Measurements from ENCODE around the gene ATP1B1.
"Not testable (repeated sequence)": the region's sequence is repeated elsewhere in the genome, so short reads cannot be mapped to it uniquely, and the experiment has no call there.

ATP1B1 gene

DNA sequence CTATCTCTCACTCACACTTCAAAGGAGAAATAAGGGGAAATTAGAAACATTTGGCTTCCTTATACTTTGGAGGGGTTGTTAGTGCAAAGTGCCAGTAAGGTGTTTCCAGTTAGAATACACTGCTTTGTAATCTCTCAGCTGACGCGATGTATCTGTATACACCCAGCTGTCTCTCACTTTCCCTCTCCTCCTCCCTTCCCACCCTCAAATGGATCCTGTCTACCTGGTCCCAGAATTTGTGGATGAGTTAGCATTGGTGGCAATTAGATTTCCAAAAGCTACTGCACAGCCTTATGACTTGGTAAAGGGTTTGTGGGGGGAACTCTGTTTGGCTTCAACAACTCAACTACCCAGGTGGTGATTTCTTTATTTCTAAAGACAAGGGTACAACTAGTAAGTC is 10.5 kb downstream of the ATP1B1 start:
- no peak for FAIRE-seq

GRCh38 chr1:169117599-169117998 is 11.1 kb downstream of the ATP1B1 start:
- no peak for FAIRE-seq

- FAIRE-seq = no peak
These were observed 11.7 kb downstream of the ATP1B1 start for GRCh38 chr1:169118227-169118626.

DNA sequence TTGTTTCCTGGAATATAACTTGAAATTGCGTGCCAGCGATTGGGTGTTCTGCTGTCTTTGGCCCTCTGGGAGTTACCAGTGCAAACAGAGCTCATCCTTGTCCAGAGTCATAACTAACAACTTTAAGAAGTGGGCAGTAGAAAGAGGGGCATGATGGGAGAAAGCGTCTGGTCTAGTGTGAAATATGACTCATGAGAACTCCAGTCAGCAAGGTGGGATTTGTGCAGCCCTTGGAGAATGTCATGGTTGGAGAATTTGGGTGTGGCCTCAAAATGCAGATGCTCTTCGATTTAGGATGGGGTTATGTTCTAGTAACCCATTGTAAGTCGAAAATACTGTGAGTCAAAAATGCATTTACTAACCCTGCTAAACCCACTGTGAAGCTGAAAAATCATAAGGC is 12.9 kb downstream of the ATP1B1 start:
- FAIRE-seq = no peak

DNA sequence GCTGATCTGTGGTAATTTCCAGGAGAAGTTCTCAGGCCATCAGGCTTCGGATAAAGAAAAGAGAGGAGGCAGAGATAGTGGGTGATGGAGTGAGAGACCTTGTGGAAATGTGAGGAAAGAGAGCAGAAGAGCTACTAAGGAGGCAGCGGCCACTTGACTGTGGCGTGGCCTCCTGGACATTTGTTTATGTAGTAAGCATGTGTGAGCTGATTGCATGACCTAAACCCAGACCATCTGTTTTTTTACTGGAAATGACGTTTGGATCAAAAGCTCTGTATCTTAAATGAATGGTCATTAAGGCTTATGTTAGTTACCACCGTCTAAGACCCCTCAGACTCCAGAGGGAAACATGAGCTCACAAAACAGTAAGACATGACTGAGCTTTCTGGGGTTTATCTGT is 13.6 kb downstream of the ATP1B1 start:
- no peak for FAIRE-seq

DNA sequence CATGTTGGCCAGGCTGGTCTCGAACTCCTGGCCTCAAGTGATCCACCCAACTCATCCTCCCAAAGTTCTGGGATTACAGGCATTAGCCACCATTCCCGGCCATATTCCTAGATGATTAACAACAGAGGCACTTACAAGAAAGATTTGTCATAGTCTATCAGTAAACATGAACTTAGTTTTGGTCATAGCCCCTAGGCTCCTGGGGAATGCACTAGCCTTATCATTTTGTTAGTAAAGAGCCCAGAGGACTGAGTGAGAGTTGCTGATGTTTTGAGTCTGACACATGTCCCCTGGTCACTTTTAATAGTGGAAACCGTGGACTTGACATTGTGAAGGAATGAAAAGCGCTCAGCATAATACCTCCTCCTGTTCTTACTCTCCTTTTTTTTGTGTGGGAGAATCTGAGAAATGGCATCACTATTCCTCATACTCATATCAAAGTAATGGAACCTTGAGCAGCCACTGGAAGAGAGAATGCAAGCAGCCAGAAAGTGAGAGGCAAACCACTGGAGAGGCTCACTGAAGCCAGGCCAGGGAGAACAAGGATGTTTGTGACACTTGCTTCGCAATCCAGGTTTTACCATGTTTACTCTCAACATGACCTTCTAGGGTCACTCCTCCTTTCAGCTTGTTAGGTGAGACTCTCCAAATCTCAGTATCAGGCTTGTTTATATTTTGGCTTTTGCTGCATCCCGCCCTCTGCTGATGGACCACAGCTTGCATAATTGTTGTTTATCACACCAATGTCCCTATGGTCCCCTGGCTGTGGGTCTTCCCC is 14.8 kb downstream of the ATP1B1 start:
- FAIRE-seq = no peak

GRCh38 chr1:169122976-169123375 is 16.5 kb downstream of the ATP1B1 start:
- no peak for FAIRE-seq

DNA sequence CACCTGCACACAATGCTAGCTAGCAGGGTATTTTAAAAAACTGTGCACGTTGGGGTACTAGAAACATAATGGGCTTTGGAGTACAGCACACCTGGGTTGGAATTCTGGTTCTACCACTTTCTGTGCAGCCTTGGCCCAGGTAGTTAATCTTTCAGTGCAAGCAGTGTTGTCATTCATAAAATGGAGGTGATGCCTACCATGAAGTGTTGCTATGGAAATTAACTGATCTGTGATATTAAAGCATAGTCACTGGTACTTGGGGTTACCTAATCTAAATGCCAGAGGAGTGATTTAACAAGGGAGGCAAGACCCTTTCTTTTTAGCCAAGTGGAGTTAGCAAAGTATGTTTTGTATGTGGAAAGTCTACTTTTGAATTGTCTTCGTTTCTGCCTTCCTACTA is 18.0 kb downstream of the ATP1B1 start:
- FAIRE-seq = no peak

DNA sequence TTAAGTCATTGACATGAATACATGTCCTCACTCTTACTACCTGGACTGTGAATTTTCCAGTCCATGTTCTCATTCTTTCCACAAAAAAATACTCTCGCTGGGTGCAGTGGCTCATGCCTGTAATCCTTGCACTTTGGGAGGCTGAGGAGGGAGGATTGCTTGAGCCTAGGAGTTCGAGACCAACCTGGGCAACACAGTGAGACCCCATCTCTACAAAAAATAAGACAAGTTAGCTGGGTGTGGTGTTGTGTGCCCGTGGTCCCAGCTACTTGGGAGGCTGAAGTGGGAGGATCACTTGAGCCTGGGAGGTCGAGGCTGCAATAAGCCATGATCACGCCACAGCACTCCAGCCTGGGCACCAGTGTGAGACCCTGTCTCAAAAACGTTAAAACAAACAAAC is 19.1 kb downstream of the ATP1B1 start:
- FAIRE-seq = not testable (repeated sequence)

GRCh38 chr1:169126335-169126734 is 19.8 kb downstream of the ATP1B1 start:
- no peak for FAIRE-seq

- no peak for FAIRE-seq
These were observed 20.8 kb downstream of the ATP1B1 start for GRCh38 chr1:169127305-169127704.

DNA sequence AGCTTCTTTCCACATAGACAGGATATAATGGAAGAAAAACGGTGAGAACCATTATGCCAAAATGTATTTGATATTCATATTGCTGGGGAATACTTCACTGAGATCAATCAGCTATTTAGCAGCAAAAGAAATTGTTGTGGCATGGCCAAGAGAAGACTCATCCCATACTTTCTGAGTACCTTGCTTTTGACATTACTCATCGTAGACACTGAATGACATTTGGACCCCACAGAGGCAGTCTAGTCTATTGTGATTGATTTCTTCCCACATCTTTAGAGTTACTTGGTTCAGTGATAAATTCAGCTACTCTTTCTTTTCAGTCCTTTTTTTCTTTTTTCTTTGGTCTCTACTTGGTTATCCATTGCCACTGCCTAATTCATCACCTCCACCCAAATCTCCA is 22.1 kb downstream of the ATP1B1 start:
- FAIRE-seq = no peak

GRCh38 chr1:169129109-169129784 is 22.8 kb downstream of the ATP1B1 start:
- FAIRE-seq = no peak

DNA sequence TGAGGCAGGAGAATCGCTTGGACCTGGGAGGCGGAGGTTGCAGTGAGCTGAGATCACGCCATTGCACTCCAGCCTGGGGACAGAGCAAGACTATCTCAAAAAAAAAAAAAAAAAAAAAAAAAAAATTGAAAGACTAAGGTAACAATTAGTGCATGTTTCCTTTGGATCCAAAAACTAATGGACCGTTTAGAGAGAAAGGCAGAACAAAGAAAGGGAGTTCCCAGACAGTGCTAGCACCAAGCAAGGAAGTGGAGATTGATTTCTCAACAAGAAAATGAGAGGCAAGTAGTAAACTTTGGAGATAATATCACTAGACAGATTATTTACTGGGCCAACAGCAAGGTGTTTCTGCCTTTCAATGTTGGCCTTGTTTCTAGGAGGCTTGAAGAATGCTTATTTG is 24.2 kb downstream of the ATP1B1 start:
- no peak for FAIRE-seq

- FAIRE-seq = no peak
These were observed 26.2 kb downstream of the ATP1B1 start for GRCh38 chr1:169132512-169133227.

- FAIRE-seq = no peak
These were observed 26.7 kb downstream of the ATP1B1 start for GRCh38 chr1:169133228-169133576.

GRCh38 chr1:169133801-169134502 is 27.5 kb downstream of the ATP1B1 start:
- FAIRE-seq = no peak

- FAIRE-seq = no peak
These were observed 30.9 kb downstream of the ATP1B1 start for GRCh38 chr1:169137357-169137756.

DNA sequence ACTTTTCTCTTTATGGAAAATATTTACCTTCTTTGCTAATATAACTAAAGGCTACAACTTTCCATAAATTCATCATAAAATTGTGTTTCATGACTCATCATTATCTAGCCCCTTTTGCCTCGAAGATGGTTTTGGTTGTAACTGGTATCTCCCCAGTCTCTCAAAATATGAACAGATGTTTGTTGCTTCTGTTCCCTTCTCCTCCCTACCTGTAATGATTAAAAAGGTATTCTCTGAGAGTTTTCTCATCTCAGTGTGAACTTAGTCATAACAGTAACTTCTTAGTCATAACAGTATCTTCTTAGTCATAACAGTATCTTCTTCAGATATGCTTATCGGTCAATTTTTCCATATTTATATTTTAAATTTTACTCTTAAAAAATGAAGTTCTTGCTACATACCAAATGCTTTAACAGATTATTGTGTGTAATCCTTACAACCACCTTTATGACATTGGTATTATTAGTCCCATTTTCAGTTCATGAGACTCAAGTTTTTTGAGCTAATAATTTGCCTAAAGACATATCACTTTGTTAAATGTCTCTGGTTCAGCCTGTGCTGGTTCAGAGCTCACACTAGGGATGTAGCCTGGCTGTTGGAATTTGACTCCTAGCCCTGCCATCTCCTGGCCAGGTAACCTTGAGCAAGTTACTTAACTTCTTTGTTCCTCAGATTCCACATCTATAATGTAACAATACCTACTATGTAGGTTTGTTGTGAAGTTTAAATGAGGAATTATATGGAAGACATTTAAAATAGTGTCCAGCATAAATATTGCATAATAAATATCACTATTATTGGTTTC is 32.6 kb downstream of the ATP1B1 start:
- FAIRE-seq = no peak

- FAIRE-seq = no peak
These were observed 34.9 kb downstream of the ATP1B1 start for GRCh38 chr1:169141356-169141755.

GRCh38 chr1:169142129-169142528 is 35.6 kb downstream of the ATP1B1 start:
- no peak for FAIRE-seq

DNA sequence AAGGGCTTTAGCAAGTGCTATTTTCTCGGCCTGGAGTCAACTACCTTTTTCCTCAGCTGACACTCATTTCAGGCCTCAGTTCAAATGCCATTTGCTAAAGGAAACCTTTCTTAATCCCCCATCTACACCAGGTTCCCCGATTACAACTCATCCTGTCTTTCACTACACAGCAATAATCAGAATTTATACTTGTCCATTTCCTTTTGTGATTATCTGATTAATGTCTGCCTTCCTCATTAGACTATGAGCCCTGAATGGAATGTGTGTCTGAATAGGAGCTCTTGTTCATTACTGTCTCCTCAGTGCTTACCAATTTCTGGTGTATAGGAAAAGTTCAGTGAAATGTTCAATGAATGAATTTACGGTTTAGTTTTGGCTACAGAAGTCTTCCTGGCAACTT is 36.9 kb downstream of the ATP1B1 start:
- no peak for FAIRE-seq
